Spinal cord (tissue), 10 donors: ENCODE results near the gene PDE6A. TPM values are rescaled to one million over a fixed set of nuclear protein-coding genes. Genes with fewer than 3 reads are reported as not detected.
A peak's percentile ranks its signal among the peaks of the same experiment; 100 is the strongest.

ENCODE experiments used
- DNase-seq, 6 donors: peaks; one replicate each; pipeline versions ENCODE4 v3.0.0 to v3.0.0-alpha.2; 2013 to 2015; ENCODE audit warnings: low spot score in 6 of 6, low read depth in 4 of 6
- H3K27ac ChIP-seq: one replicate; pipeline ENCODE4 v1.5.1; 2013; ENCODE audit warnings: low read depth, low read length, control low read depth
- H3K27me3 ChIP-seq: one replicate; pipeline ENCODE4 v1.6.1; 2013; ENCODE audit warnings: low read length; ENCODE audit not compliant: control insufficient read depth, insufficient read depth
- H3K36me3 ChIP-seq: one replicate; pipeline ENCODE4 v1.6.1; 2013; ENCODE audit warnings: low read length; ENCODE audit not compliant: control insufficient read depth, insufficient read depth
- H3K4me1 ChIP-seq: one replicate; pipeline ENCODE4 v1.6.1; 2013; ENCODE audit warnings: low read length; ENCODE audit not compliant: control insufficient read depth, insufficient read depth
- H3K4me3 ChIP-seq: one replicate; pipeline ENCODE4 v1.5.1; 2013; ENCODE audit warnings: low read depth, low read length, control low read depth
- H3K9me3 ChIP-seq: one replicate; pipeline ENCODE4 v1.6.1; 2013; ENCODE audit warnings: low read length; ENCODE audit not compliant: control insufficient read depth, insufficient read depth
- WGBS: methylation state at CpG from one replicate; pipeline ENCODE4 v1.1.5; 2013; ENCODE audit warnings: missing lambda C conversion rate; ENCODE audit not compliant: insufficient coverage; 5-methylcytosine and 5-hydroxymethylcytosine counted together
- long read RNA-seq, 4 donors: transcript quantifications; one replicate each; lab custom pipeline, GENCODE V29; 2026
- polyA plus RNA-seq, 2 donors: library from polyadenylated mRNA; unstranded; fragments of 120-200 nt; gene quantifications; one replicate each; pipeline ENCODE4 v1.2.1, GENCODE V29; 2013; ENCODE audit not compliant: insufficient read length in 2 of 2
- total RNA-seq, 2 donors: library from RNA; depleted of rRNA in 1 of 2; stranded (reverse); fragments of 120-200 nt in 1 of 2; fragments of >200 nt in 1 of 2; gene quantifications; one replicate each; pipeline versions ENCODE4 v1.2.3 to v1.2.4, GENCODE V29; 2013 to 2014
- donor health status: healthy.

PDE6A gene
- total RNA-seq, result under 1 TPM; 0.10 to 0.44 TPM
- polyA plus RNA-seq, result under 1 TPM; 0.06 to 0.24 TPM
- long read RNA-seq, donor 1, result 0 reads
- long read RNA-seq, donor 2, result 0 reads
- long read RNA-seq, donor 3, result 0 reads
- long read RNA-seq, donor 4, result 0 reads

- Histone ChIP-seq H3K27me3 (no peaks in the 10 kb centered on the region), H3K4me3 (no peak within 1 kb of the TSS), H3K36me3 (no peaks in the 10 kb centered on the region), H3K4me1 (peaks cover 5% of the 10 kb centered on the region), H3K9me3 (no peaks in the 10 kb centered on the region), H3K27ac (no peak within 1 kb of the TSS)
- WGBS, result 100% methylated on average over 2 of the region's 2 CpGs
- DNase-seq, result no peak
Observed at GRCh38 chr5:149944666-149945065, at the start of gene PDE6A. PDE6A (minus strand) TSS chr5:149944793; CDS start chr5:149944673, 120 bp downstream.

DNA sequence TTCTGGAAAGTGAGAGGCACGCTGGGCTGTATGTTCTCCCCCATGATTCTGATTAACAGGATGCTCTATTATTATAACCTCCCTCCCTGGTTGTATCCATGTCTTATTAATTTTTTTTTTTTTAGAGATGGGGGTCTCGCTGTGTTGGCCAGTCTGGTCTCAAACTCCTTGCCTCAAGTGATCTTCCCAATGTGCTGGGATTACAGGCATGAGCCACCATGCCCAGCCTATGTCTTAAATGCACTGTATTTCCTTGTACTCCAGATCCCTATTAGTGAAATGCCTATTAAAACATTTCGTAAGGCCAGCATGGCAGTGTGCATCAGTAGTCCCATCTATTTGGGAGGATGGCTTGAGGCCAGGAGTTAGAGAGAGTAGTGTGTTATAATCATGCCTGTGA is 48.9 kb upstream of the PDE6A start:
- no peaks in the 10 kb centered on the region for H3K36me3 ChIP-seq
- DNase-seq, result no peak

GRCh38 chr5:149990518-149991376 is 46.2 kb upstream of the PDE6A start:
- 72% methylated on average over 4 of the region's 4 CpGs for WGBS
- Histone ChIP-seq H3K4me1 (peaks cover 3% of the 10 kb centered on the region), H3K4me3 (no peak overlapping the region), H3K27ac (no peak overlapping the region), H3K9me3 (no peaks in the 10 kb centered on the region), H3K27me3 (no peaks in the 10 kb centered on the region), H3K36me3 (no peaks in the 10 kb centered on the region)
- peak; percentile 43 to 95 (median 76) for DNase-seq

More for the DNA sequence above, 48.9 kb upstream of the PDE6A start:
- Histone ChIP-seq H3K27me3 (no peaks in the 10 kb centered on the region), H3K4me3 (no peak overlapping the region), H3K4me1 (peaks cover 7% of the 10 kb centered on the region), H3K27ac (no peak overlapping the region), H3K9me3 (no peaks in the 10 kb centered on the region)
- WGBS, result 100% methylated on average over 1 of the region's 3 CpGs

- Histone ChIP-seq H3K9me3 (no peaks in the 10 kb centered on the region), H3K27me3 (no peaks in the 10 kb centered on the region), H3K27ac (no peak overlapping the region), H3K36me3 (peaks cover 4% of the 10 kb centered on the region), H3K4me1 (no peaks in the 10 kb centered on the region), H3K4me3 (no peak overlapping the region)
- WGBS, result 81% methylated on average over 4 of the region's 5 CpGs
- DNase-seq, result no peak
Observed at GRCh38 chr5:149988126-149988525, 43.5 kb upstream of the PDE6A start.

GRCh38 chr5:149982505-149982904 is 37.9 kb upstream of the PDE6A start:
- Histone ChIP-seq H3K4me1 (no peaks in the 10 kb centered on the region), H3K27me3 (no peaks in the 10 kb centered on the region), H3K27ac (no peak overlapping the region), H3K4me3 (no peak overlapping the region), H3K9me3 (no peaks in the 10 kb centered on the region), H3K36me3 (peaks cover 8% of the 10 kb centered on the region)
- DNase-seq, result no peak

- H3K4me3 ChIP-seq, result no peak overlapping the region
- WGBS, result no CpG with 5 or more reads among the region's 3 CpGs
- no peaks in the 10 kb centered on the region for H3K9me3 ChIP-seq
- H3K4me1 ChIP-seq, result no peaks in the 10 kb centered on the region
- H3K36me3 ChIP-seq, result peaks cover 8% of the 10 kb centered on the region
- peak in 1 of 6 donors; percentile 12 for DNase-seq
- H3K27ac ChIP-seq, result no peak overlapping the region
- H3K27me3 ChIP-seq, result no peaks in the 10 kb centered on the region
Observed at GRCh38 chr5:149981206-149981605, 36.6 kb upstream of the PDE6A start.

GRCh38 chr5:149979896-149980295 is 35.3 kb upstream of the PDE6A start:
- H3K4me1 ChIP-seq, result no peaks in the 10 kb centered on the region
- no peaks in the 10 kb centered on the region for H3K27me3 ChIP-seq
- no peak overlapping the region for H3K27ac ChIP-seq
- no peak overlapping the region for H3K4me3 ChIP-seq
- no CpG with 5 or more reads among the region's 1 CpG for WGBS
- DNase-seq, result no peak
- no peaks in the 10 kb centered on the region for H3K9me3 ChIP-seq
- H3K36me3 ChIP-seq, result peaks cover 8% of the 10 kb centered on the region

DNA sequence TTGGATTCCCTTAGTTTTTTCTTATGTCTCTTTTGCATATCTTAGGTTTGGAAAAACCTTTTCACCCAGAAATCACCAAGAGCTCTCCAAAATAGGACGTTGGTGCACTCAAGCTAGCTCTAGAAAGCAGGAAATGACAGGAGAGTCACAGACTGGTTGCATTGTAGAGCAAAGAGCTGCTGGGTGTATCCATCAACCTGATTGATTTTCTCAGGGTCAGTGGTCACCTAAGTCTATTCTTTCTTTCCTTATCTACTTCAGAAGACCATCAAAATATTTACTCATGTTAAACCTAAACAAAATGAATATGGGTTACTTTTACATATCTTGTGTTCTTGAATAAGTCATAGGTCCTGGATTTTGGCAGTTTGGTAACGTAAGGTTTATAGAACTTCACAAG is 30.8 kb upstream of the PDE6A start:
- WGBS, result 70% methylated on average over 2 of the region's 2 CpGs
- Histone ChIP-seq H3K27ac (no peak overlapping the region), H3K4me3 (no peak overlapping the region), H3K4me1 (no peaks in the 10 kb centered on the region), H3K9me3 (no peaks in the 10 kb centered on the region), H3K36me3 (peaks cover 4% of the 10 kb centered on the region), H3K27me3 (no peaks in the 10 kb centered on the region)
- no peak for DNase-seq

GRCh38 chr5:149969181-149969930 is 24.8 kb upstream of the PDE6A start:
- no peak overlapping the region for H3K4me3 ChIP-seq
- no peak for DNase-seq
- H3K9me3 ChIP-seq, result no peaks in the 10 kb centered on the region
- H3K36me3 ChIP-seq, result no peaks in the 10 kb centered on the region
- H3K27me3 ChIP-seq, result no peaks in the 10 kb centered on the region
- WGBS, result 89% methylated on average over 1 of the region's 4 CpGs
- no peak overlapping the region for H3K27ac ChIP-seq
- no peaks in the 10 kb centered on the region for H3K4me1 ChIP-seq
